Measurements from ENCODE around the gene KMT2A.
A peak's percentile ranks its signal among the peaks of the same experiment; 100 is the strongest.

Gene KMT2A

GRCh38 chr11:118529584-118530175, 93.4 kb downstream of the KMT2A start:
- FAIRE-seq (no peak), DNase-seq (ENCODE audit: insufficient read length, low spot score) (no peak)
- no peak for TF ChIP-seq POLR2A (IDR thresholded peaks at IDR 0.05; ENCODE audit: low read depth, low read length)
- TF ChIP-seq TAF1 (IDR thresholded peaks at IDR 0.05; ENCODE audit: low read depth, low read length) = no peak
- no peak for TF ChIP-seq POU2F2 (IDR thresholded peaks at IDR 0.05; ENCODE audit: low read depth, low read length)
- TF ChIP-seq SPI1 (IDR thresholded peaks at IDR 0.05; ENCODE audit: low read depth, low read length) = no peak
- no peak for TF ChIP-seq PAX5 (IDR thresholded peaks at IDR 0.05; ENCODE audit: insufficient read depth, low read length, severe bottlenecking)
- TF ChIP-seq POLR2AphosphoS5 (IDR thresholded peaks at IDR 0.05; ENCODE audit: low read depth, low read length) = no peak

GRCh38 chr11:118530180-118530682, 93.9 kb downstream of the KMT2A start:
- FAIRE-seq = peak; percentile 69
- no peak for DNase-seq (ENCODE audit: insufficient read length, low spot score)
- TF ChIP-seq TAF1 (IDR thresholded peaks at IDR 0.05; ENCODE audit: low read depth, low read length) = 0 out of 2 replicates have a peak, but pooled peaks have one; percentile 11
- no peak for TF ChIP-seq SPI1 (IDR thresholded peaks at IDR 0.05; ENCODE audit: low read depth, low read length)

- FAIRE-seq (peak; percentile 95), DNase-seq (ENCODE audit: insufficient read length, low spot score) (peak; percentile 94)
- TF ChIP-seq POLR2A (IDR thresholded peaks at IDR 0.05; ENCODE audit: low read depth, low read length) = no peak
- no peak for TF ChIP-seq POLR2AphosphoS5 (IDR thresholded peaks at IDR 0.05; ENCODE audit: low read depth, low read length)
- no peak for TF ChIP-seq TAF1 (IDR thresholded peaks at IDR 0.05; ENCODE audit: low read depth, low read length)
- TF ChIP-seq SPI1 (IDR thresholded peaks at IDR 0.05; ENCODE audit: low read depth, low read length) = no peak
- TF ChIP-seq POU2F2 (IDR thresholded peaks at IDR 0.05; ENCODE audit: low read depth, low read length) = no peak
- TF ChIP-seq PAX5 (IDR thresholded peaks at IDR 0.05; ENCODE audit: insufficient read depth, low read length, severe bottlenecking) = no peak
Measured at GRCh38 chr11:118530683-118531596, 94.6 kb downstream of the KMT2A start, which contains the start of gene TMEM25. Gene TMEM25 (plus strand): TSS chr11:118531192. CDS start chr11:118531802, 610 bp downstream.

GRCh38 chr11:118531597-118532084, 95.3 kb downstream of the KMT2A start:
- TF ChIP-seq PAX5 (IDR thresholded peaks at IDR 0.05; ENCODE audit: insufficient read depth, low read length, severe bottlenecking) (no peak), SPI1 (IDR thresholded peaks at IDR 0.05; ENCODE audit: low read depth, low read length) (no peak), POU2F2 (IDR thresholded peaks at IDR 0.05; ENCODE audit: low read depth, low read length) (no peak), POLR2AphosphoS5 (IDR thresholded peaks at IDR 0.05; ENCODE audit: low read depth, low read length) (no peak), POLR2A (IDR thresholded peaks at IDR 0.05; ENCODE audit: low read depth, low read length) (no peak), TAF1 (IDR thresholded peaks at IDR 0.05; ENCODE audit: low read depth, low read length) (no peak)
- FAIRE-seq (no peak), DNase-seq (ENCODE audit: insufficient read length, low spot score) (no peak)

- TF ChIP-seq TAF1 (IDR thresholded peaks at IDR 0.05; ENCODE audit: low read depth, low read length) = no peak
- no peak for TF ChIP-seq POLR2AphosphoS5 (IDR thresholded peaks at IDR 0.05; ENCODE audit: low read depth, low read length)
- no peak for TF ChIP-seq PAX5 (IDR thresholded peaks at IDR 0.05; ENCODE audit: insufficient read depth, low read length, severe bottlenecking)
- no peak for TF ChIP-seq SPI1 (IDR thresholded peaks at IDR 0.05; ENCODE audit: low read depth, low read length)
- TF ChIP-seq POU2F2 (IDR thresholded peaks at IDR 0.05; ENCODE audit: low read depth, low read length) = no peak
- TF ChIP-seq POLR2A (IDR thresholded peaks at IDR 0.05; ENCODE audit: low read depth, low read length) = no peak
- FAIRE-seq = no peak
- DNase-seq (ENCODE audit: insufficient read length, low spot score) = no peak
Measured at GRCh38 chr11:118532091-118532490, 95.8 kb downstream of the KMT2A start.

GRCh38 chr11:118532852-118533768, 96.8 kb downstream of the KMT2A start:
- DNase-seq (ENCODE audit: insufficient read length, low spot score) (no peak), FAIRE-seq (no peak)
- no peak for TF ChIP-seq POLR2AphosphoS5 (IDR thresholded peaks at IDR 0.05; ENCODE audit: low read depth, low read length)
- no peak for TF ChIP-seq SPI1 (IDR thresholded peaks at IDR 0.05; ENCODE audit: low read depth, low read length)
- TF ChIP-seq PAX5 (IDR thresholded peaks at IDR 0.05; ENCODE audit: insufficient read depth, low read length, severe bottlenecking) = no peak

- FAIRE-seq (no peak), DNase-seq (ENCODE audit: insufficient read length, low spot score) (no peak)
- TF ChIP-seq SPI1 (IDR thresholded peaks at IDR 0.05; ENCODE audit: low read depth, low read length) = no peak
- no peak for TF ChIP-seq POU2F2 (IDR thresholded peaks at IDR 0.05; ENCODE audit: low read depth, low read length)
- TF ChIP-seq PAX5 (IDR thresholded peaks at IDR 0.05; ENCODE audit: insufficient read depth, low read length, severe bottlenecking) = no peak
- no peak for TF ChIP-seq POLR2AphosphoS5 (IDR thresholded peaks at IDR 0.05; ENCODE audit: low read depth, low read length)
Measured at GRCh38 chr11:118533769-118534729, 97.8 kb downstream of the KMT2A start.

- DNase-seq (ENCODE audit: insufficient read length, low spot score) = no peak
- FAIRE-seq = no peak
- TF ChIP-seq POLR2A (IDR thresholded peaks at IDR 0.05; ENCODE audit: low read depth, low read length) (no peak), SPI1 (IDR thresholded peaks at IDR 0.05; ENCODE audit: low read depth, low read length) (no peak)
Measured at GRCh38 chr11:118535261-118535660, 99.0 kb downstream of the KMT2A start.
